Smooth muscle cell (in vitro differentiated cells): ENCODE data around the gene CEL. TPM values are rescaled to one million over a fixed set of nuclear protein-coding genes. Genes with fewer than 3 reads are reported as not detected.
"Not testable (repeated sequence)": the region's sequence is repeated elsewhere in the genome, so short reads cannot be mapped to it uniquely, and the experiment has no call there.

Experiments used
- DNase-seq: peaks from one replicate; lab custom pipeline; 2025; ENCODE audit not compliant: unreplicated experiment; lab: John Stamatoyannopoulos, UW
- H2AFZ ChIP-seq: fragments of 200-600 bp; sonication (generic); 2 replicates; pipeline ENCODE4 v1.6.0; 2016; ENCODE audit warnings: antibody characterized with exemption, low read depth, mild to moderate bottlenecking
- H3F3A ChIP-seq: fragments of 200-600 bp; sonication (generic); 2 replicates; pipeline ENCODE4 v1.6.0; 2017; ENCODE audit warnings: antibody characterized with exemption, low read depth
- H3K27ac ChIP-seq: fragments of 200-600 bp; sonication (generic); 2 replicates; pipeline ENCODE4 v1.5.1; 2016; ENCODE audit warnings: low read depth, mild to moderate bottlenecking
- H3K27me3 ChIP-seq: fragments of 200-600 bp; sonication (generic); 2 replicates; pipeline ENCODE4 v1.6.1; 2016; ENCODE audit warnings: low read depth, mild to moderate bottlenecking
- H3K36me3 ChIP-seq: fragments of 200-600 bp; sonication (generic); 2 replicates; pipeline ENCODE4 v1.5.1; 2016; ENCODE audit warnings: low read depth
- H3K4me1 ChIP-seq: fragments of 200-600 bp; sonication (generic); 2 replicates; pipeline ENCODE4 v1.5.1; 2016; ENCODE audit warnings: low read depth
- H3K4me2 ChIP-seq: fragments of 200-600 bp; sonication (generic); 2 replicates; pipeline ENCODE4 v1.6.0; 2016; ENCODE audit warnings: mild to moderate bottlenecking
- H3K4me3 ChIP-seq: fragments of 200-600 bp; sonication (generic); 2 replicates; pipeline ENCODE4 v1.5.1; 2016; ENCODE audit warnings: mild to moderate bottlenecking
- H3K79me2 ChIP-seq: fragments of 200-600 bp; sonication (generic); 2 replicates; pipeline ENCODE4 v1.6.0; 2016; ENCODE audit warnings: low read depth, mild to moderate bottlenecking
- H3K9ac ChIP-seq: fragments of 200-600 bp; sonication (generic); 2 replicates; pipeline ENCODE4 v1.6.0; 2016; ENCODE audit warnings: low read depth
- H3K9me3 ChIP-seq: fragments of 200-600 bp; sonication (generic); replicated peaks from 2 replicates; pipeline ENCODE4 v1.5.1; 2016; ENCODE audit warnings: low read depth
- H4K20me1 ChIP-seq: fragments of 200-600 bp; sonication (generic); 2 replicates; pipeline ENCODE4 v1.6.0; 2016; ENCODE audit warnings: low read depth
- CTCF ChIP-seq: fragments of 200-600 bp; sonication (generic); IDR thresholded peaks from 2 replicates; pipeline ENCODE4 v1.5.1; 2017; ENCODE audit warnings: borderline replicate concordance, mild to moderate bottlenecking, antibody characterized with exemption; ENCODE audit not compliant: insufficient read depth, poor library complexity, severe bottlenecking
- WGBS: methylation state at CpG from one replicate; pipeline ENCODE4 v1.1.7; 2016; ENCODE audit warnings: low lambda C conversion rate; 5-methylcytosine and 5-hydroxymethylcytosine counted together
- polyA plus RNA-seq: library from polyadenylated mRNA; unstranded; fragments of >200 nt; fragmentation: Nextera tagmentation; extraction: Ambion mirVana; gene quantifications from 2 replicates; pipeline ENCODE4 v1.2.1, GENCODE V29; 2016
- total RNA-seq: library from RNA; depleted of rRNA; stranded (reverse); fragments of >200 nt; gene quantifications from 2 replicates; pipeline ENCODE4 v1.2.3, GENCODE V29; 2014

CEL gene
- total and polyA plus RNA-seq, 2 experiments from 2014 or later = 0.18 to 0.73 TPM

- DNase-seq = no peak
- Histone ChIP-seq H3K9me3 (no peaks in the 10 kb centered on the region), H4K20me1 (no peaks in the 10 kb centered on the region), H3K27me3 (no peaks in the 10 kb centered on the region), H2AFZ (no peak overlapping the region), H3K4me1 (peaks cover 15% of the 10 kb centered on the region), H3K4me2 (no peak overlapping the region), H3K79me2 (no peaks in the 10 kb centered on the region), H3F3A (no peaks in the 10 kb centered on the region), H3K36me3 (no peaks in the 10 kb centered on the region), H3K9ac (no peak overlapping the region), H3K27ac (no peak overlapping the region), H3K4me3 (no peak overlapping the region)
- 20% methylated on average over 4 of the region's 6 CpGs for WGBS
- TF ChIP-seq CTCF = peak; percentile 13
Measured at GRCh38 chr9:133060417-133060841, 1.4 kb upstream of the CEL start.

- not testable (repeated sequence) for H2AFZ ChIP-seq, H3K79me2 ChIP-seq, H3K9ac ChIP-seq, H3K27me3 ChIP-seq, H3F3A ChIP-seq, H3K36me3 ChIP-seq, H3K4me3 ChIP-seq, H3K9me3 ChIP-seq, H4K20me1 ChIP-seq, DNase-seq
- H3K4me1 ChIP-seq = peaks cover 15% of the 10 kb centered on the region
- 41% methylated on average over 13 of the region's 14 CpGs for WGBS
- peak overlapping the region; percentile 44 for H3K4me2 ChIP-seq
- peak overlapping the region; percentile 56 for H3K27ac ChIP-seq
Measured at GRCh38 chr9:133061019-133061763, 590 bp upstream of the CEL start.

GRCh38 chr9:133062569-133062968 is 788 bp downstream of the CEL start:
- not testable (repeated sequence) for H3K36me3 ChIP-seq, H3K9ac ChIP-seq, H3K27ac ChIP-seq, H2AFZ ChIP-seq, H3K4me2 ChIP-seq, DNase-seq, H3K9me3 ChIP-seq, H3F3A ChIP-seq, H4K20me1 ChIP-seq, H3K79me2 ChIP-seq, H3K4me3 ChIP-seq, H3K27me3 ChIP-seq
- WGBS = 81% methylated on average over 4 of the region's 8 CpGs
- H3K4me1 ChIP-seq = peaks cover 15% of the 10 kb centered on the region

GRCh38 chr9:133063159-133063499 is 1.3 kb downstream of the CEL start:
- H3K9ac ChIP-seq = no peak overlapping the region
- no peaks in the 10 kb centered on the region for H3K36me3 ChIP-seq
- H2AFZ ChIP-seq = no peak overlapping the region
- no peaks in the 10 kb centered on the region for H3K27me3 ChIP-seq
- H4K20me1 ChIP-seq = no peaks in the 10 kb centered on the region
- H3K4me1 ChIP-seq = peaks cover 15% of the 10 kb centered on the region
- no peak overlapping the region for H3K27ac ChIP-seq
- H3K9me3 ChIP-seq = no peaks in the 10 kb centered on the region
- H3F3A ChIP-seq = no peaks in the 10 kb centered on the region
- no peak overlapping the region for H3K4me2 ChIP-seq
- H3K4me3 ChIP-seq = no peak overlapping the region
- no peaks in the 10 kb centered on the region for H3K79me2 ChIP-seq
- WGBS = 96% methylated on average over 8 of the region's 8 CpGs
- no peak for TF ChIP-seq CTCF
- DNase-seq = no peak
